Measurements from ENCODE around the gene IZUMO1R.
"Not testable (repeated sequence)": the region's sequence is repeated elsewhere in the genome, so short reads cannot be mapped to it uniquely, and the experiment has no call there.

Gene IZUMO1R
- total RNA-seq, result 0 reads per million in 2 donors

DNA sequence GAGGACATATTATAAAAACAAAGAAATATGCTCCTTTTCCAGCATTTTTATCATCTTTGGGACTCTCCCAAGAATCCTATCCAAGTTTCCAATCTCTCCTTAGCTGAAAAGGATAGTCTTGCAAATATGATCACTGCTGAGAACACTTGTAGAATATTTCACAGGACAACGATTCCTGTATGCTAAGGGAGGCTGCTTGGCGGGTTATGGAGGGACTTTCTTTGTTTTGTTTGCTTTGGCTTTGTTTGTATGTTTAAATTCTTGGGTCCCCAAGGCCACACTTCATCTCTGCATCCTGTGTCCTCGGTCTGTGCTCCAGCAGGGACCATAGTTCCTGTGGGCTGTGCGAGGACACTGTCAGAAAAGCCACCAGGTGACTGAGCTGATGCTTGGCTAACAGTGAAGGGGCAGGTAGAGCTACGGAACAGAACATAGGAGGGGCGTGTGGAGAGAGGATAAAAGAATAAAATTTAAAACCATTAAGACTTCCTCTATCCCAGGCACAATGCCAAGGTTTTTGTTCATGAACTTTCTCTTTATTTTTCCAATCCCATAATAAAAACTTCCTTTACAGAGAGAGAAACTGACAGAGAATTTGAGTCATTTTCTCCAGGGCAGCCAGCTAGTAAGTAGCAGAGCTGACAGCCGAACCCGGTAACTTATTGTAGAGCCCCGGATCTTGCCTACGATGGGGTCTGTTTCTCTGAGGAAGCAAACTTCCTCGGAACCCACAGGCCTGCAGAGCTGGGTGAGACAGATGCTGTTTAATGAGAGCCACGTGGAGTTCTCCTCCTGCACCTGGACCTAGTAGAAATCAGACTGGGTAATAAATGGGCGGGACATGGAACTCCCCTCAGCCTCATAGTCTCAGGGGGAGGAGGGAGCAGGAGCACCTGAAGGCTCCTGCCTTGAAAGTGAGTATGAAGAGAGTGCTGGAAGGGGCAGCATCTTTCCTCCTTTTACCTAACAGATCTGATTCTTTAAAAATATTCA is at the start of gene IZUMO1R:
TSS of gene IZUMO1R (plus strand) at position 615 of the 993 bp plus-strand sequence. CDS start 1,057 bp downstream, outside the sequence.
- no peak for DNase-seq

- peak in 1 of 5 experiments; percentile 33 for DNase-seq
Measured at GRCh38 chr11:94271885-94272372, 32.5 kb upstream of the IZUMO1R start.

GRCh38 chr11:94272738-94273313 is 31.6 kb upstream of the IZUMO1R start:
- no peak for DNase-seq

DNA sequence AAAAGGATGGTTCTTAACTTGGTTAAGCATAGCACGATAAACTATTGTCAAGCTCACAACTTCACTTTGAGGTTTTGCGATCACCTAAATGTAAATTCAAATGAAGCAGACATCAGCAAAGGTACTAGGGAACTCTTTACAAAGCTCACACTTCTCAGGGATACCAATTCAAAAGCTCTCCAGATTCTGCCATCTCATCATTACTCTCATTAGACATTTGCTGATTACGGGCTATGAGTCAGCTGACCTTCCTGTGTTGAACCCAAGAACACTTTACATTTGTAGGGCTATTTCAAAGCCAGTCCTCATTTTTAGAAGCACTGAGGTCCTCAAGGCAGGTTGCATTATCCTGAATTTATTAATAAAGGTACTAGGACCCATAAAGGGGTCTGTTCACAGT is 28.4 kb upstream of the IZUMO1R start:
- no peak for DNase-seq

GRCh38 chr11:94276943-94277342 is 27.4 kb upstream of the IZUMO1R start:
- no peak for DNase-seq

DNA sequence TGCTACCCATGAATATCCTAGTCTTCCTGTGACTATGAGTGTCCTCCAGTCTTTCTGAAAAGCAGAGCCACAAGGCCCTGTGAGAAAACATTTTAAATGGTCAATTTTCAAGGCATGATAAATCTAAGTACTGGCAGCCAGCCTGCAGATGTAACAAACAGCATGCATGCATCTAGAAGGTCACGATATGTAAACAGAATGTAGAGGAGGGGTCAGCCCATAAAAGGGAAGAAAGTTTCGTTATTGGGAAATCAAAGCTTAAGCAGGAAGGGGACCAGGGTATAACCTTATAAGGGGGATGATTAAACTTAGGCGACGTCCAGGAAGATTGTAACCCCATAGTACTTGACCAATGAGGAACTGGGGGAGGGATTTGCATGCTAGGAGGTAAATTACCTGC is 26.2 kb upstream of the IZUMO1R start:
- DNase-seq, result not testable (repeated sequence)

DNA sequence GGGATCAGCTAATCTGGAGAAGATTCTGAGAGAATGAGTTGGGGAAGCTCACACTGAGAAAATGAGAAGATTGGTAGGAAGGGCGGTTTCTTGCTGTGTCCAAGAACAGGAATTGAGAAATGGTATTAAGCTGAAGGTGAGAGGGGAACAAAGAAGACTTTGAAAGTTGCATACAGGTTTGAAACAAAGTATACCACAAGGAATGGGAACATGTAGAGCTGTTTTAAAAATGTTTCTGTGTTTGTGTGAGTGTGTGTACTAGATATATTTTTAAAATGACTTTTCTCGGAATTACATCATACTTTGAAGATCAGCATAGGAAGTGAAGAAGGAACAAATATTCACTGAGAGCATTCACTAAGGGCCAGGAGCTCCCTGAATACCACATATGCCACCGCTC is 24.4 kb upstream of the IZUMO1R start:
- no peak for DNase-seq

DNA sequence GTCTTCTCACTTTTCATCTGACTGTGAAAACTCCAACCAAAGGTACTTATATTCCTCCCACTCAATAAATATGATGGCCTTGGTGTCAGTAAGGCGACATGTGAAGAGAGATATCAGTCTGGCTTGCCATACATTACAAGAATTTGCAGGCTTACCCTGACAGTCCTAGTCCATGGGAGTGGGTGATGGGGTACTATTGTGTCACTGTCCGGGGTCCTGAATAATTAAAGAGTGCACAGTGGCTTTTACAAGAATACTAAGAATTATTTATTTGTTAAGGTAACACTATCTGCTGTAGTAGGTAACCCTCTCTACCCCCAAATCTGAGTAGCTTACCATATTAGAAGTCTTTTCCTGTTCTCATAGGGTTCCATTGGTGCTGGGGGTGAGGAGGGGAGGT is 23.1 kb upstream of the IZUMO1R start:
- no peak for DNase-seq

- no peak for DNase-seq
Measured at GRCh38 chr11:94283678-94284077, 20.7 kb upstream of the IZUMO1R start.

GRCh38 chr11:94295534-94295933 is 8.8 kb upstream of the IZUMO1R start:
- DNase-seq, result no peak

- no peak for DNase-seq
Measured at GRCh38 chr11:94297985-94298576, 6.3 kb upstream of the IZUMO1R start.

GRCh38 chr11:94302776-94303175 is 1.6 kb upstream of the IZUMO1R start:
- DNase-seq, result no peak

DNA sequence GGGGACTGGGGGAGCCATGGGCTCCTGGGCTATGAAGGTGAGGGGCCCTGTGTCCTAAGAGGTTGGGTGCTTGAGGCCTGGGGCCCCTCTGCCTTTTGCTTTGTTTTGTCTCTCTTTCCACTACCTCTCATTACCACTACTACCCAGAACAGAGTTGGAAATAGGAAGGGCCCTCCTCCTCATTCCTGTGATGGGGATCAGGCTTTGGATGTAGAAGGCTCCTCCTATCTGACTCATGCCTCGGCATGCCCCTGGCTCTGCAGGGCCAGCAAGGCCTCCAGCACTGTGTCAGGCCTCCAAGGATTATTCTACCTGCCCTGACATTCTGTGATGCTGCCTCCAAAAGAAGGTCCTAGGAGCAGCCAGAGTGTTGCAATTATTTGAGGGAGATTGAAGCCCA is 766 bp downstream of the IZUMO1R start:
- no peak for DNase-seq

- no peak for DNase-seq
Measured at GRCh38 chr11:94307101-94307791, 2.9 kb downstream of the IZUMO1R start.

- DNase-seq, result no peak
Measured at GRCh38 chr11:94308024-94308423, 3.6 kb downstream of the IZUMO1R start.

GRCh38 chr11:94309757-94310156 is 5.4 kb downstream of the IZUMO1R start:
- DNase-seq, result no peak

- no peak for DNase-seq
Measured at GRCh38 chr11:94310191-94310875, 6.0 kb downstream of the IZUMO1R start.

DNA sequence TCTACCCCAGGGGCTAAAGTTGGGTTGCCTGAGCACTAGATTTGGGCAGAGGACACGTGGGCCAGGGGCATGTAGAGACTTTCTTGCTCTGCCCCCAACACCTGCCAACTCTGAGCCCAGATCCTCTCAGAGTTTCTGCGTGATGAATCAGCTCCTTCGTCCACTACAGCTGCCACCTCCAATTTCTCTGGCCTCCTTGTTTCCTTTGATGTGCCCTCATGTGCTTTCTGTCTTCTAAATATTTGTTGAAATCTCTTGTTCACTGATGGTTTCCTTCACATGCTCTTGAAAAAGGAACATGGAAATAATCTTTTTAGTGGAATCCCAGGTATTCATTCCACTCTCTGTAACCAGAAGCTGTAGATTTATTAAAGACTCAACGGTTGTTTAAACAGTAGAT is 8.0 kb downstream of the IZUMO1R start:
- DNase-seq, result no peak

- no peak for DNase-seq
Measured at GRCh38 chr11:94314064-94314463, 9.7 kb downstream of the IZUMO1R start.

DNA sequence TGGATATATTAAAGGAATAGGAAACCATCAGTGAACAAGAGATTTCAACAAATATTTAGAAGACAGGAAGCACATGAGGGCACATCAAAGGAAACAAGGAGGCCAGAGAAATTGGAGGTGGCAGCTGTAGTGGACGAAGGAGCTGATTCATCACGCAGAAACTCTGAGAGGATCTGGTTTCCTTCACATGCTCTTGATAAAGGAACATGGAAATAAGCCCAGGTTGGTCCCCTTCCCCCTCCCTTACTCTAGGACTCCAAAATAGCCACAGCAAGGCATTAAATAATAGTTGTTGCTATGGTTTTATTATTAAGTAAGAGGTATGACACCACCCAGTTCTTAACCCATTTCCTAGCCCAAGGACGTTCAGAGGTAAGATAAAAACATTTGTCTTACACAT is 11.3 kb downstream of the IZUMO1R start:
- no peak for DNase-seq

- no peak for DNase-seq
Measured at GRCh38 chr11:94322501-94322900, 18.1 kb downstream of the IZUMO1R start.

DNA sequence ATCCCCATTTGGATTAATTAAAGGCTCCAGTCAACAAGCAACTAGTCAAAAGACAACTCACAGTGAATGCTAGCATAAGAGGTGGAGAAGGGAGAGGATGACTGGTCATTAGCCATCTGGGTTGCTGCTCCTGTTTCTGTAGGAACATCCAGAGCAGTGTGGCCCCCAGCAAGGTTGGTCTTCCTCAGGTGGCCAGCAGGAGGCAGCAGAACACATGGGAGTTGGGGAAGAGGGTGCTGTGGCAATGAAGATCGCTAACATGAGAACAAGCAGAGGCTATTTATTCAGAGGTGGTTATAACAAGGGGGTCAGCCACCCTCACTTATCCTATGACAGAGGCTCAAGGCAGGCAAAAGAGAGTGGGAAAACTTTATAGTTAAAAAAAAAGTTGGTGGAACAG is 21.3 kb downstream of the IZUMO1R start:
- peak in 3 of 5 experiments; percentile 11 to 62 (median 29) for DNase-seq
